Breast epithelium (tissue), 3 donors: ENCODE results near the gene GUCA2B.

Experiments used
- POLR2A ChIP-seq: fragments of 450-650 bp; IDR thresholded peaks from one replicate; pipeline ENCODE4 v1.6.1; 2016; ENCODE audit warnings: antibody characterized with exemption, mild to moderate bottlenecking, moderate library complexity
- TF ChIP-seq, protein P1 (sequence below), 3 donors: fragments of 450-650 bp; IDR thresholded peaks; one replicate each; pipeline ENCODE4 v1.5.1; 2016 to 2017; ENCODE audit warnings: antibody characterized with exemption in 3 of 3, mild to moderate bottlenecking in 3 of 3, moderate library complexity in 3 of 3

DNA sequence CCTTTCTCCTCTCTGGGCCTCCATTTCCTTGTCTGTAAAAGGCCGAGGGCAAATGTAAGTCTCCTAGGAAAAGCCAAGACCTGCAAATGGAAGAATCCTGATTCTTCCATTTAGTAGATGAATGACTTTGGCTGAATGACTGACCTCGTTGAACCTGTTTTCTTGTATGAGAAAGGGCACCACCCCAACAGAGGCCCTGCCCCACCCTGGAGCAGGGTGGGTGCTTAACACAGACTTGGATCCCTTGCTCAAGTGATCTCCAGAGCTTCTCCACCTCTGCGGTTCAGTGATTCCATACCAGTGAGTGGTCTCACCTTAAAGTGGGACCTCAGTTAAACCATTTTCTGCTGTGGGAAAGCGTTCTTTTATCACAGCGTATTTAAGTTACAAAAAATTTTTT, 39.0 kb upstream of the GUCA2B start:
- no peak for TF ChIP-seq POLR2A
- TF ChIP-seq, protein P1, sequence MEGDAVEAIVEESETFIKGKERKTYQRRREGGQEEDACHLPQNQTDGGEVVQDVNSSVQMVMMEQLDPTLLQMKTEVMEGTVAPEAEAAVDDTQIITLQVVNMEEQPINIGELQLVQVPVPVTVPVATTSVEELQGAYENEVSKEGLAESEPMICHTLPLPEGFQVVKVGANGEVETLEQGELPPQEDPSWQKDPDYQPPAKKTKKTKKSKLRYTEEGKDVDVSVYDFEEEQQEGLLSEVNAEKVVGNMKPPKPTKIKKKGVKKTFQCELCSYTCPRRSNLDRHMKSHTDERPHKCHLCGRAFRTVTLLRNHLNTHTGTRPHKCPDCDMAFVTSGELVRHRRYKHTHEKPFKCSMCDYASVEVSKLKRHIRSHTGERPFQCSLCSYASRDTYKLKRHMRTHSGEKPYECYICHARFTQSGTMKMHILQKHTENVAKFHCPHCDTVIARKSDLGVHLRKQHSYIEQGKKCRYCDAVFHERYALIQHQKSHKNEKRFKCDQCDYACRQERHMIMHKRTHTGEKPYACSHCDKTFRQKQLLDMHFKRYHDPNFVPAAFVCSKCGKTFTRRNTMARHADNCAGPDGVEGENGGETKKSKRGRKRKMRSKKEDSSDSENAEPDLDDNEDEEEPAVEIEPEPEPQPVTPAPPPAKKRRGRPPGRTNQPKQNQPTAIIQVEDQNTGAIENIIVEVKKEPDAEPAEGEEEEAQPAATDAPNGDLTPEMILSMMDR (IDR thresholded peaks at IDR 0.05) = no peak
